Esophagus squamous epithelium (tissue), 5 donors: Measurements from ENCODE around the gene NLK. TPM values are rescaled to one million over a fixed set of nuclear protein-coding genes. Genes with fewer than 3 reads are reported as not detected.
A peak's percentile ranks its signal among the peaks of the same experiment; 100 is the strongest.
"Not testable (repeated sequence)": the region's sequence is repeated elsewhere in the genome, so short reads cannot be mapped to it uniquely, and the experiment has no call there.

Experiments used
- DNase-seq: peaks from one replicate; lab custom pipeline; 2025; lab: John Stamatoyannopoulos, UW
- H3K27ac ChIP-seq, 4 donors: fragments of 200-600 bp; sonication (generic); one replicate each; pipeline ENCODE4 v1.5.1; 2016 to 2019; ENCODE audit warnings: mild to moderate bottlenecking in 1 of 4
- H3K27me3 ChIP-seq, 4 donors: fragments of 200-600 bp; sonication (generic); 1 replicate in 3 of 4; 2 replicates in 1 of 4; pipeline versions ENCODE4 v1.5.1 to v1.6.0; 2017 to 2021; ENCODE audit warnings: antibody characterized with exemption in 1 of 4
- H3K36me3 ChIP-seq, 3 donors: fragments of 200-600 bp; sonication (generic); one replicate each; pipeline ENCODE4 v1.5.1; 2016 to 2019
- H3K4me1 ChIP-seq, 3 donors: fragments of 200-600 bp; sonication (generic); one replicate each; pipeline ENCODE4 v1.5.1; 2017 to 2019
- H3K4me3 ChIP-seq, 4 donors: fragments of 200-600 bp; sonication (generic); 1 replicate in 3 of 4; 2 replicates in 1 of 4; pipeline ENCODE4 v1.5.1; 2016 to 2019; ENCODE audit warnings: mild to moderate bottlenecking in 2 of 4, moderate library complexity in 1 of 4
- H3K9me3 ChIP-seq, 3 donors: fragments of 200-600 bp; sonication (generic); one replicate each; pipeline ENCODE4 v1.5.1; 2016 to 2019
- CTCF ChIP-seq, 6 experiments: fragments of 450-650 bp in 4 of 6; fragments of 200-600 bp in 2 of 6; sonication (generic) in 2 of 6; IDR thresholded peaks; one replicate each; pipeline ENCODE4 v1.5.1; 2016 to 2019; ENCODE audit warnings: antibody characterized with exemption in 6 of 6, mild to moderate bottlenecking in 4 of 6, moderate library complexity in 4 of 6
- WGBS, 2 donors: methylation state at CpG; one replicate each; pipeline ENCODE4 v1.1.5; 2018; 5-methylcytosine and 5-hydroxymethylcytosine counted together
- intact Hi-C: fragments of 100-400 bp; cut with DNase I; formaldehyde crosslinking; loops from one replicate; pipeline ENCODE4 v1.15.0; 2022
- total RNA-seq, 4 donors: library from RNA; depleted of rRNA; stranded (reverse); fragments of >200 nt; gene quantifications; one replicate each; pipeline ENCODE4 v1.1.0, GENCODE V29; 2016
- donor health status: DM: yes; HTN: yes; CAD: no.

The NLK gene
- total RNA-seq, 4 donors from 2014 or later: 7.5 to 14.0 (median 11.4) TPM

- DNase-seq, intact Hi-C loops, H3K9me3 ChIP-seq, H3K36me3 ChIP-seq: not testable (repeated sequence)
- peak; percentile 24 to 61 (median 51) for TF ChIP-seq CTCF (IDR thresholded peaks at IDR 0.05)
- peaks cover 1 to 35% (median 5%) of the 10 kb centered on the region in 3 donors for H3K4me1 ChIP-seq
- 36 to 45% methylated on average over 16 to 20 of the region's 21 CpGs for WGBS, 2 donors
- H3K4me3 ChIP-seq: peak overlapping the region; percentile 24 to 55 (median 46)
- H3K27me3 ChIP-seq: peaks cover 0 to 36% (median 3%) of the 10 kb centered on the region in 4 donors
- peak overlapping the region; percentile 69 to 86 (median 78) for H3K27ac ChIP-seq
These were observed 190.7 kb downstream of the NLK start for GRCh38 chr17:28232966-28233870.

- Histone ChIP-seq H3K27ac (peak overlapping the region; percentile 69 to 86 (median 78)), H3K4me3 (peak overlapping the region; percentile 24 to 55 (median 46)), H3K4me1 (peaks cover 0 to 32% (median 4%) of the 10 kb centered on the region in 3 donors), H3K27me3 (peaks cover 0 to 26% (median 0%) of the 10 kb centered on the region in 4 donors)
- 51% methylated on average over 17 to 19 of the region's 22 CpGs for WGBS, 2 donors
- H3K36me3 ChIP-seq, H3K9me3 ChIP-seq, intact Hi-C loops, DNase-seq: not testable (repeated sequence)
These were observed 191.7 kb downstream of the NLK start for GRCh38 chr17:28233872-28234856.

DNA sequence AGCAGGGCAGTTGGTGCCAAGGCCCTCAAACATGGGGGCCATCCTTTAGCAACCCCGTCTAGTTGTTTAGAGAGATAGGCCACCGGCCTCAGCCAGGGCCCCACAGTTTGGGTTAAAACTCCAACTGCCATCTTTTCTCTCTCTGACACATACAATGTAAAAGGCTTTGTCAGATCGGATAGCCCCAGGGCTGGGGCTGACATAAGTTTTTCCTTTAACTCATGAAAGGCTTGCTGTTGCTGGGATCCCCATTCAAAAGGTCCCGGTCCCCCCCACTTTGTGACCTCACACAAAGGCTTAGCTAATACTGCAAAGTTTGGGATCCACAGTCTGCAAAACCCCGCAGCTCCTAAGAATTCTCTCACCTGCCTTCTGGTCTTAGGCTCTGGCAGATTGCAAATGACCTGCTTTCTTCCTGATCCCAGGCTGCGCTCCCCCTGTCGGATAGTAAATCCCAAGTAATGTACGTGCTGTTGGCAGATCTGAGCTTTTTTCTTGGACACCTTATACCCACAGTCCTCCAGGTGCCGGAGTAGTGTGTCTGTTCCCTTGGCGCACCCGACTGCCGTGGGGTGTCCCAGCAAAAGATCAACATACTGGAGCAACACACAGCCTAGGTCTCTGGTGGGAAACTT lies 192.7 kb downstream of the NLK start:
- H3K4me3 ChIP-seq, DNase-seq, H3K9me3 ChIP-seq, H3K27ac ChIP-seq, H3K36me3 ChIP-seq, intact Hi-C loops: not testable (repeated sequence)
- peaks cover 0 to 16% (median 0%) of the 10 kb centered on the region in 4 donors for H3K27me3 ChIP-seq
- H3K4me1 ChIP-seq: peaks cover 0 to 32% (median 4%) of the 10 kb centered on the region in 3 donors
- TF ChIP-seq CTCF (IDR thresholded peaks at IDR 0.05): peak in 1 of 6 experiments; percentile 9
- 43 to 65% methylated on average over 7 to 8 of the region's 12 CpGs for WGBS, 2 donors

DNA sequence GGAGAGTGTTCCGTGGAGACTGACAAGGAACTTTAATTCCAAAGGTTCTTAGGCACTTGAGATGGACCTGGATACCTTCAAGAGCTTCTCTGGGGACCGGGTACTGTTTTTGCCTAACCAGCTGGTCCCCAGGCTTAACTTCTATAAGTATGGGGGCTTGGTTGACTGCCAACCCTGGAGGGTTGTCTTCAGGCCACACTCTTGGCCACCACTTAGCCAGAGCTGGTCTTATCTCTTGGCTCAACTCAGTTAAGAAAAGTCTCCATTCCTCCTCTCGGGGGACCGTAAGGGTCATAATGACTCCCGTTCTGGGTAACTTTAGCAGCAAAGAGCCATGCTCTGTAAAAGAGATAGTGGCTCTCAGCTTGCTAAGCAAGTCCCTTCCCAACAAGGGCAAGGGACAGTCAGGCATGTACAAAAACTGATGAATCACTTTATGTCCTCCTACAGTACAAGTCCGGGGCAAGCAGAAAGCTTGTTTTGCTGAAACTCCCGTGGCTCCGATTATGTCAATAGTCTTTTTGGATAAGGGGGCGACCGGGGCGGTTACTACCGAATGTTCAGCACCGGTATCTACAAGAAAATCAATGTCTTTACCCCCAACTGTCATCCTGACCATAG lies 193.7 kb downstream of the NLK start:
- H3K9me3 ChIP-seq, H3K27me3 ChIP-seq, H3K27ac ChIP-seq, H3K36me3 ChIP-seq, DNase-seq, H3K4me3 ChIP-seq, intact Hi-C loops: not testable (repeated sequence)
- 73 to 78% methylated on average over 8 to 13 of the region's 13 CpGs for WGBS, 2 donors
- H3K4me1 ChIP-seq: peaks cover 0 to 32% (median 4%) of the 10 kb centered on the region in 3 donors

DNA sequence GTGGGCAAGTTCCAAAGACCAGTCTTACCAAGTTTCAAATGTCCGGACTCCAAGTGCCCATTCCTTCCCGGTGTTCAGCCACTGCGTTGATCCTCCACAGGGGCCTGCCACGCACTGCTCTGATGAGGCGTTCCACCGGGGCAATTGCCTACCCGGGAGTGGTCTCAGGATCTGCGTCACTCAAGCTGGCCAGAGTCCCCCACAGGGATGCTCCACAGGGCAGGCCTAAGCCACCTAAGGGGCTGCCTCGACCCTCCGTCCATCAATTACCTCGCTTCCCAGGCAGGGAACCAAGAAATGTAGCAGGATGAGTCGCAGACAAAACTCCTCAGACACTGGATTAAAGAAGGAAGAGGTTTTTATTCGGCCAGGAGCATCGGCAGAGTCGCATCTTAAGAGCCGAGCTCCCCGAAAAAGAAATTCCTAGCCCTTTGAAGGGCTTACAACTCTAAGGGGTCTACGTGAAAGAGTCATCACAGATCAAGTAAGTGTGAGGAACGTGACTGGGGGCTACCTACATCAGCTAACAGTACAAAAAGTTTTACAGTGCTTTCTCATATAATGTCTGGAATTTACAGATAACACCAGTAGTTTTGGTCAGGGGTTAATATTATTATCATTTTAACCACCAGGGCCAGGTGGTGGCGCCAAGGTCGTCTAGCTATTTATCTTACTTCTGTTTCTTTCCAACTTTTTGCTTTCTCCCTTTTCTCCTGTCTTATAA lies 196.2 kb downstream of the NLK start:
- H3K27me3 ChIP-seq, H3K9me3 ChIP-seq, intact Hi-C loops, H3K4me3 ChIP-seq, H3K27ac ChIP-seq, H3K36me3 ChIP-seq, DNase-seq: not testable (repeated sequence)
- H3K4me1 ChIP-seq: peaks cover 0 to 23% (median 4%) of the 10 kb centered on the region in 3 donors
- WGBS, 2 donors: 74 to 80% methylated on average over 9 to 12 of the region's 21 CpGs
